ENCODE measurements around the gene TBC1D8. TPM values are rescaled to one million over a fixed set of nuclear protein-coding genes. Genes with fewer than 3 reads are reported as not detected.

The TBC1D8 gene
- total and polyA plus RNA-seq, 2 of the 8 experiments (the other 6 are each of a cell fraction or from before 2014, with no cell fraction given): 20.8 to 21.8 TPM

- no peak for TF ChIP-seq POLR2AphosphoS5 (IDR thresholded peaks at IDR 0.05; ENCODE audit: low read depth, low read length)
- no peak for TF ChIP-seq SIN3A (conservative IDR thresholded peaks at IDR 0.05 in 1 of 2, IDR thresholded peaks at IDR 0.05 in 1 of 2; ENCODE audit: low read depth in 1 of 2, low read length in 2 of 2)
- no peak for TF ChIP-seq TEAD4 (IDR thresholded peaks at IDR 0.05; ENCODE audit: low read depth, low read length)
- TF ChIP-seq POU5F1 (IDR thresholded peaks at IDR 0.05; ENCODE audit: low read depth, low read length): no peak
Observed at GRCh38 chr2:101087638-101088037, 63.5 kb downstream of the TBC1D8 start (continued).
